ENCODE measurements around the gene ARL14. TPM values are rescaled to one million over a fixed set of nuclear protein-coding genes. Genes with fewer than 3 reads are reported as not detected.

Gene ARL14
- total RNA-seq, 2 experiments from 2014 or later, result not detected

- Mint-ChIP-seq H3K4me3 (no peak overlapping the region), H3K4me1 (peaks cover 5% of the 10 kb centered on the region), H3K9me3 (ENCODE audit: low read depth) (peaks cover 2% of the 10 kb centered on the region), H3K36me3 (ENCODE audit: low read depth) (no peaks in the 10 kb centered on the region), H3K27me3 (peaks cover 2% of the 10 kb centered on the region), H3K27ac (no peak overlapping the region)
- CTCF ChIA-PET, result interaction anchor here (0.8 kb wide), 1 partner anchor 11 kb away, joined by 3 read pairs; no protein-coding TSS in a partner anchor
- ATAC-seq, result no peak
- POLR2A ChIA-PET, result no interaction called here
- intact Hi-C loops (cut with DNase I, micrococcal nuclease), result no loop called here
- no peak for DNase-seq
Observed at GRCh38 chr3:160660902-160661301, 16.1 kb upstream of the ARL14 start.

- ChIA-PET POLR2A (interaction anchor here (0.6 kb wide), 1 partner anchor 528 kb away, joined by 3 read pairs; no protein-coding TSS in a partner anchor), CTCF (interaction anchor here (0.8 kb wide), 1 partner anchor 12 kb away, joined by 3 read pairs; no protein-coding TSS in a partner anchor)
- peaks cover 8% of the 10 kb centered on the region for H3K4me1 Mint-ChIP-seq
- DNase-seq (no peak), ATAC-seq (no peak)
- no peak overlapping the region for H3K27ac Mint-ChIP-seq
- H3K36me3 Mint-ChIP-seq (ENCODE audit: low read depth), result no peaks in the 10 kb centered on the region
- intact Hi-C loops (cut with DNase I, micrococcal nuclease), result no loop called here
- H3K4me3 Mint-ChIP-seq, result no peak overlapping the region
- H3K9me3 Mint-ChIP-seq (ENCODE audit: low read depth), result peaks cover 2% of the 10 kb centered on the region
- peaks cover 2% of the 10 kb centered on the region for H3K27me3 Mint-ChIP-seq
Observed at GRCh38 chr3:160661660-160662059, 15.3 kb upstream of the ARL14 start.

DNA sequence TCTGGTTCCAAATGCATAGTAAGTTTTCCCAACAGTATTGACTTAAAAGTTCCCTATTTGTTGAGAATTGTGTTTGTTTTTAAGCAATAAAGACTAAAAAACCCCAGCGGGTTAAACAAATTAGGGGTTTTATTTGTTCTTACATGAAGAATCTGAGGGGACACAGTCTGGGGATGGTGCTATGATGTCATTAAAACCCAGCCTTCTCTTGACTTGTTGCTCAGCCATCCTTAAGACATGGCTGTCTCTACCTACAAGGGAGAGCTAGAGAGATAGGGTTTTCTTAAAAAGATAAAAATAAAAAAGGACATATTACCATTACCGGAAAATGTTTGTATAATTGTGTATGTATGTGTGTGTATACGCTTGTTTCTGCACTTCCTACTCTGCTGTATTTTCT is 11.7 kb upstream of the ARL14 start:
- H3K27me3 Mint-ChIP-seq, result peaks cover 3% of the 10 kb centered on the region
- ChIA-PET POLR2A (no interaction called here), CTCF (interaction anchor here (0.6 to 0.8 kb wide), 2 partner anchors 13 to 732 kb away, joined by 3 read pairs; no protein-coding TSS in a partner anchor)
- no peak for DNase-seq
- no peak overlapping the region for H3K4me3 Mint-ChIP-seq
- peaks cover 8% of the 10 kb centered on the region for H3K4me1 Mint-ChIP-seq
- H3K27ac Mint-ChIP-seq, result no peak overlapping the region
- ATAC-seq, result no peak
- H3K9me3 Mint-ChIP-seq (ENCODE audit: low read depth), result no peaks in the 10 kb centered on the region
- intact Hi-C loops (cut with DNase I, micrococcal nuclease), result no loop called here
- no peaks in the 10 kb centered on the region for H3K36me3 Mint-ChIP-seq (ENCODE audit: low read depth)

GRCh38 chr3:160665784-160666526 is 11.0 kb upstream of the ARL14 start:
- no peaks in the 10 kb centered on the region for H3K36me3 Mint-ChIP-seq (ENCODE audit: low read depth)
- H3K4me3 Mint-ChIP-seq, result no peak overlapping the region

GRCh38 chr3:160667452-160667851 is 9.5 kb upstream of the ARL14 start:
- Mint-ChIP-seq H3K36me3 (ENCODE audit: low read depth) (no peaks in the 10 kb centered on the region), H3K9me3 (ENCODE audit: low read depth) (no peaks in the 10 kb centered on the region), H3K27ac (no peak overlapping the region), H3K4me1 (peaks cover 8% of the 10 kb centered on the region), H3K4me3 (no peak overlapping the region), H3K27me3 (peaks cover 3% of the 10 kb centered on the region)
- intact Hi-C loops (cut with DNase I, micrococcal nuclease), result no loop called here
- ChIA-PET POLR2A (no interaction called here), CTCF (no interaction called here)
- DNase-seq (no peak), ATAC-seq (peak; percentile 36)

More at GRCh38 chr3:160665784-160666526, 11.0 kb upstream of the ARL14 start:
- CTCF ChIA-PET, result interaction anchor here (0.6 to 0.8 kb wide), 2 partner anchors 14 to 731 kb away, joined by 3 read pairs; no protein-coding TSS in a partner anchor
- H3K27ac Mint-ChIP-seq, result peak overlapping the region; percentile 35
- DNase-seq (peak; percentile 14), ATAC-seq (peak; percentile 58)
- H3K9me3 Mint-ChIP-seq (ENCODE audit: low read depth), result no peaks in the 10 kb centered on the region
- POLR2A ChIA-PET, result no interaction called here
- peaks cover 8% of the 10 kb centered on the region for H3K4me1 Mint-ChIP-seq
- peaks cover 3% of the 10 kb centered on the region for H3K27me3 Mint-ChIP-seq
- intact Hi-C loops (cut with DNase I, micrococcal nuclease), result no loop called here

- no peaks in the 10 kb centered on the region for H3K36me3 Mint-ChIP-seq (ENCODE audit: low read depth)
- POLR2A ChIA-PET, result no interaction called here
- DNase-seq (no peak), ATAC-seq (no peak)
- peaks cover 8% of the 10 kb centered on the region for H3K4me1 Mint-ChIP-seq
- H3K27me3 Mint-ChIP-seq, result peaks cover 3% of the 10 kb centered on the region
- H3K27ac Mint-ChIP-seq, result no peak overlapping the region
- H3K4me3 Mint-ChIP-seq, result no peak overlapping the region
- CTCF ChIA-PET, result no interaction called here
- H3K9me3 Mint-ChIP-seq (ENCODE audit: low read depth), result no peaks in the 10 kb centered on the region
- intact Hi-C loops (cut with DNase I, micrococcal nuclease), result no loop called here
Observed at GRCh38 chr3:160668454-160668853, 8.5 kb upstream of the ARL14 start.

DNA sequence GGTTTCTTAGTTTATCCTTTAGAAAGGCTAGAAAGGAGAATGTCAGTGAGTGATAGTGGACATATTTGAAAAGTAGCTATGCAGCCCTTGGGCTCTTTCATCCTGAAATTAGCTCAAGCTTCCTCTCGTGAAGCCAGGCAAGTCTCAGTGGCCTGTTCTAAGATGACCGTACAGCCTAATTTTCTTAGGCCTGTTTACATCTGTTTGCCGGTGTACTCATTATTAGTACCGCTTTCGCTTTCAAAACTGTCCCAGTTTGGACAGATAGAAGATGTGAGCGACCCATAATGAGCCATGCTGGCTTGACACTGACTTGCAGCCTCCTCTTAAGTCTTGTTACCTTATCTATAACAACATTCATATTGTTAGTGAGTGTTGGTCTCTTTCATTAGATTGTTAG is 5.7 kb upstream of the ARL14 start:
- intact Hi-C loops (cut with DNase I, micrococcal nuclease), result no loop called here
- Mint-ChIP-seq H3K36me3 (ENCODE audit: low read depth) (no peaks in the 10 kb centered on the region), H3K4me1 (no peaks in the 10 kb centered on the region), H3K4me3 (no peak overlapping the region), H3K9me3 (ENCODE audit: low read depth) (no peaks in the 10 kb centered on the region), H3K27me3 (peaks cover 5% of the 10 kb centered on the region), H3K27ac (no peak overlapping the region)
- POLR2A ChIA-PET, result no interaction called here
- no peak for ATAC-seq
- CTCF ChIA-PET, result interaction anchor here (1.0 kb wide), 1 partner anchor 277 kb away, joined by 3 read pairs; no protein-coding TSS in a partner anchor
- no peak for DNase-seq

DNA sequence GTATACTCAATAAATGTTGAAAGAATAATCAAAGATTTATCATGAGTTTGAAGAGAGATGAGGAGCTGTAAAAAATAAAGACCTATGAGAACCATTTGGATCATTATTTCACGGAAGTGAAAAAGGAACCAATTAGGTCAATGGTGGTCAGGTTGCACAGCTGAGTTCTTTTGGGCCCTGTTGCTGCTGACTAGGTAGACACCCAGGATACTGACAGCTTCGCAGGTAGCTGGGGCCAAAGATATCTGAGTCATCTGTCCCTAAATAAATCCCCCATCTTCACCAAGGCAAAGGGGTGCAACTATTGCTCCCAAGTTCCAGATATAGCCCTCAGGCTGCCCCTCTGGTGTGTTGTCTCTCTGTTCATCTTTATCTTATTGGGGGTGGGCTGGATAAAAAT is 5.0 kb upstream of the ARL14 start:
- Mint-ChIP-seq H3K27me3 (peaks cover 5% of the 10 kb centered on the region), H3K27ac (no peak overlapping the region), H3K4me1 (no peaks in the 10 kb centered on the region), H3K36me3 (ENCODE audit: low read depth) (no peaks in the 10 kb centered on the region), H3K4me3 (no peak overlapping the region), H3K9me3 (ENCODE audit: low read depth) (no peaks in the 10 kb centered on the region)
- ChIA-PET CTCF (interaction anchor here (1.0 kb wide), 1 partner anchor 276 kb away, joined by 3 read pairs; no protein-coding TSS in a partner anchor), POLR2A (no interaction called here)
- ATAC-seq (no peak), DNase-seq (no peak)
- intact Hi-C loops (cut with DNase I, micrococcal nuclease), result no loop called here

DNA sequence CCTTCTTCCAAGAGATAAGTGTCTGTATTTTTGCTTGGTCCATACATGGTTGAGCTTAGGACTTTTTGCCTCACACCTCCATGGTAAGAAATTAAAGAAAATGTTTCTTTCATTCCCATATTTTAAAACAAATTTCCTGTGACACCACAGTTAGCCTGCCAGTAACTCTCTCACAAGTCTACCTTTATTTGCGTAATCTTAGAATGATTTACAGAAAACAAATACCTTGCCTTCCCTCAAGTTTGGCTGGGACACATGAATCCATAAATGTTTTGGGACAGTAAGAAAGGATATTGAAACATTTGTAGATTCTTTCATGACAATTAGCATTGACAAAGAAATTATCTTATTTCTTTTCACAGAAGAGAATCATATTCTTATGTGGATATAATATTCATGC is 3.8 kb upstream of the ARL14 start:
- ATAC-seq, result no peak
- DNase-seq, result no peak
- POLR2A ChIA-PET, result no interaction called here
- Mint-ChIP-seq H3K9me3 (ENCODE audit: low read depth) (no peaks in the 10 kb centered on the region), H3K27me3 (peaks cover 7% of the 10 kb centered on the region), H3K36me3 (ENCODE audit: low read depth) (no peaks in the 10 kb centered on the region), H3K27ac (no peak overlapping the region), H3K4me1 (no peaks in the 10 kb centered on the region), H3K4me3 (no peak overlapping the region)
- intact Hi-C loops (cut with DNase I, micrococcal nuclease), result no loop called here
- CTCF ChIA-PET, result no interaction called here

- Mint-ChIP-seq H3K27me3 (peaks cover 10% of the 10 kb centered on the region), H3K9me3 (ENCODE audit: low read depth) (no peaks in the 10 kb centered on the region), H3K27ac (no peak overlapping the region), H3K4me1 (no peaks in the 10 kb centered on the region), H3K4me3 (no peak overlapping the region), H3K36me3 (ENCODE audit: low read depth) (no peaks in the 10 kb centered on the region)
- ATAC-seq (no peak), DNase-seq (no peak)
- ChIA-PET POLR2A (no interaction called here), CTCF (no interaction called here)
- intact Hi-C loops (cut with DNase I, micrococcal nuclease), result no loop called here
Observed at GRCh38 chr3:160675566-160676124, 1.3 kb upstream of the ARL14 start.

DNA sequence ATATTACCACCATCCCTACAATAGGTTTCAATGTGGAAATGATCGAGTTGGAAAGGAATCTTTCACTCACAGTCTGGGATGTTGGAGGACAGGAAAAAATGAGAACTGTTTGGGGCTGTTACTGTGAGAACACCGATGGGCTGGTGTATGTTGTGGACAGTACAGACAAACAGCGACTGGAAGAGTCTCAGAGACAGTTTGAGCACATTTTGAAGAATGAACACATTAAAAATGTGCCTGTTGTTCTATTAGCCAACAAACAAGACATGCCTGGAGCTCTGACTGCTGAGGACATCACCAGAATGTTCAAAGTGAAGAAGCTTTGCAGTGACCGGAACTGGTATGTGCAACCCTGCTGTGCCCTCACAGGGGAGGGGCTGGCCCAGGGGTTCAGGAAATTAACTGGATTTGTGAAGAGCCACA is 510 bp downstream of the ARL14 start:
- Mint-ChIP-seq H3K4me3 (no peak overlapping the region), H3K36me3 (ENCODE audit: low read depth) (no peaks in the 10 kb centered on the region), H3K4me1 (no peaks in the 10 kb centered on the region), H3K27me3 (peaks cover 10% of the 10 kb centered on the region), H3K27ac (no peak overlapping the region), H3K9me3 (ENCODE audit: low read depth) (no peaks in the 10 kb centered on the region)
- intact Hi-C loops (cut with DNase I, micrococcal nuclease), result no loop called here
- DNase-seq (no peak), ATAC-seq (no peak)
- CTCF ChIA-PET, result interaction anchor here (2.2 kb wide), 1 partner anchor 9 kb away, joined by 11 read pairs; no protein-coding TSS in a partner anchor
- POLR2A ChIA-PET, result no interaction called here

DNA sequence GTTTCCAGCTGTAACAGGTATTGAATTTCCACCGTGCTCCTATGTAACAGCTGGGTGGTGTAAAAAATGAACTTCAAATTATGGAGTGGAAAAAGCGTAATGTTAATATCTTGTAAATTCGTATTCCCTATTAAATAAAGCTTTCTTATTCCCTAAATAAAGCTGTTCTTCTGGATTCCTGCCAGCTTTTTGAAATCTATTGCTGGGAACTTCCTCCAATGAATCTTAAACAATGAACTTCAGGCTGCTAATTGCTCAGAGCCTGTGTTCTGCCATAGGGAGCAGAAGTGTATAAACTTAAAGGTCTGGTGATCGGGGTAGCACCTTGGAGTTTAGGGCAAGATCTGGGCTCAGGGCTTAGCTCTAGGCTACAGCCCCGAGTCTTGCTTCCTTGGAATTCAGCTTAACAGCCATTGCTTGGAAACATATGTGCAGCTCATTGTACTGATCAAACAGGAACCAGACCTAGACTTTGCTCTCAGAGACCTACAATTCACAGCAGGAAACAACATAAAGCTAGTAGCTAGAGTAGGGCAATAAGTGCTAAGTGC is 1.4 kb downstream of the ARL14 start:
- Mint-ChIP-seq H3K9me3 (ENCODE audit: low read depth) (no peaks in the 10 kb centered on the region), H3K4me3 (no peak overlapping the region), H3K4me1 (no peaks in the 10 kb centered on the region), H3K27ac (no peak overlapping the region), H3K27me3 (peaks cover 10% of the 10 kb centered on the region), H3K36me3 (ENCODE audit: low read depth) (no peaks in the 10 kb centered on the region)
- ChIA-PET POLR2A (interaction anchor here (0.6 kb wide), 1 partner anchor 550 kb away, joined by 3 read pairs; no protein-coding TSS in a partner anchor), CTCF (interaction anchor here (0.6 to 2.2 kb wide), 2 partner anchors 9 to 158 kb away, joined by 3 to 11 read pairs; no protein-coding TSS in a partner anchor)
- intact Hi-C loops (cut with DNase I, micrococcal nuclease), result no loop called here
- ATAC-seq (no peak), DNase-seq (no peak)
